Activated T-helper 17 cell treated with anti-CD3 and anti-CD28 coated beads, Interleukin-2, amount 50 U/mL, for 72 hours (primary cell): Measurements from ENCODE around the gene RAP1GAP2. TPM values are rescaled to one million over a fixed set of nuclear protein-coding genes. Genes with fewer than 3 reads are reported as not detected.

Experiments used
- ATAC-seq: fragments of 150-1000 bp; cut with Tn5 transposase; replicated peaks from 2 replicates; pipeline ENCODE4 v1.10.0; 2021; ENCODE audit warnings: mild to moderate bottlenecking, moderate library complexity
- H3K27ac Mint-ChIP-seq: one replicate; pipeline ENCODE4 v1.8.0; 2022; ENCODE audit warnings: mixed read lengths
- H3K27me3 Mint-ChIP-seq: one replicate; pipeline ENCODE4 v1.8.0; 2022; ENCODE audit warnings: mixed read lengths
- H3K36me3 Mint-ChIP-seq: one replicate; pipeline ENCODE4 v1.8.0; 2022; ENCODE audit warnings: low read depth, mild to moderate bottlenecking, mixed read lengths
- H3K4me1 Mint-ChIP-seq: one replicate; pipeline ENCODE4 v1.8.0; 2022; ENCODE audit warnings: mixed read lengths
- H3K4me3 Mint-ChIP-seq: one replicate; pipeline ENCODE4 v1.8.0; 2022; ENCODE audit warnings: mild to moderate bottlenecking, mixed read lengths
- H3K9me3 Mint-ChIP-seq: one replicate; pipeline ENCODE4 v1.8.0; 2022; ENCODE audit warnings: mixed read lengths
- total RNA-seq, 2 donors: library from RNA; stranded (reverse); gene quantifications; one replicate each; pipeline ENCODE4 v1.2.3, GENCODE V29; 2022

RAP1GAP2 gene
- total RNA-seq, 2 donors from 2014 or later = 0.77 to 1.6 TPM

DNA sequence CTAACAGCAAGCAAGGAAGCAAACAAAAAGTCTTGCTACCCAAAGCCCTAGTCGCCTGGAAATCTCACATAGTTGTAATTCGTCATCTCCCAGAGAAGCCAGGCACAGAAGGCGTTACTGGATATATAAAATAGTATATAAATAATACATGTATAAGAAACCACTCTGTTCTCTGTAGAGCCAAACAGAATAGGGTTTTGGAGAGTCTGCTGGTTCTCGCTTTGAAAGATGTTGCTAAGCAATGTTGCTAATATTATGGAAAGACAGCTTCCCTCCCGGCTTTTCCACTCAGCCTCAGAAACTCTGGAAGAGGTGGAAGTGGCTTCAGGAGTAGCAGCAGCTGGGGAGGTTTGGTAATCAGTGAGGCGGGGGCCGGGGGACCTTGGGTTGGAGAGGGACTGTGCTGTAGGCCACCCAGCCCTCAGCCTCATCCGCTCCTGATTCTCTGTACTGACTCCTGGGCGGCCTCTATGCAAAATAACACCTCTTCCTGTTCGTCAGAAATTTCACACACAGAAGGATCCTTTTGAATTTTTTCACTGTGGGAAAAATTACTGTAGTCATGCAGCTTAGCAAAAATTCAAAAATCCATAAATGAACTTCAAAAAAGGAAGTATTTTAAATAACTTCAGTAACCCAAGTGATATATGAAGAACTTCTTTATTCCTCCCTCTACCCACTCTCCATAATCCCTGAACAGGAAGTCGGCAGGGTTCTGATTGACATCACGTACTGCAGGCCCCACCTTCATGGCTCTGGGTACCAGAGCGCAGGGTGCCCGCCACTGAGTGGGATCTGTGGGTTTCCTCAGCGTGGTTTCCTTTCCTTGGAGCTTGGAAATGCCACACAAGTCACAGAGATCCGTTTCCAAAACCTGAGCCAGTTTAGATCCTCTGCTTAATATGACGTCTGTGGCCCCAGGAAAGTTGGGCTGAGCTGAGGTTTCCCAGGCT, 51.4 kb downstream of the RAP1GAP2 start:
- no peaks in the 10 kb centered on the region for H3K9me3 Mint-ChIP-seq

DNA sequence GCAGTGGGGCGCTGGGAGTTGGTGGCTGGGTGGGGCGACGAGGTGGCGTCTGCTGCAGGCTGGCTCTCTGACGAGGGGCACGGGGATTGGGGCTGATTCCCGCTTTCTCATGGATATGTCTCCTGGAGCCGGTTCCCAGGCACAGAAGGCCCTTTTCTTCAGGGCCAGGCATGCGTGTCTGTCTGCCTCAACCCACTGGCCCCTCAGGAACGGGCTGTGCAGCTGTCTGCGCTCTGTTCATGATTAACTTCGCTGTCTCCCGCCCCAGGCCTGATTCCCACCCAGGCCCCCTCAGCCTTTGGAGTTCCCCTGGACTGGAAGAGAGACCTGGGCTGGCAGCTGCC, 53.1 kb downstream of the RAP1GAP2 start:
- no peaks in the 10 kb centered on the region for H3K9me3 Mint-ChIP-seq
- no peak overlapping the region for H3K4me3 Mint-ChIP-seq
- ATAC-seq = no peak
- peaks cover 9% of the 10 kb centered on the region for H3K36me3 Mint-ChIP-seq
- H3K4me1 Mint-ChIP-seq = peaks cover 12% of the 10 kb centered on the region
- no peaks in the 10 kb centered on the region for H3K27me3 Mint-ChIP-seq
- H3K27ac Mint-ChIP-seq = no peak overlapping the region

More for the DNA sequence above, 51.4 kb downstream of the RAP1GAP2 start:
- Mint-ChIP-seq H3K27me3 (no peaks in the 10 kb centered on the region), H3K27ac (peak overlapping the region; percentile 38), H3K36me3 (peaks cover 12% of the 10 kb centered on the region), H3K4me1 (peaks cover 12% of the 10 kb centered on the region), H3K4me3 (peak overlapping the region; percentile 48)
- ATAC-seq = peak; percentile 42

DNA sequence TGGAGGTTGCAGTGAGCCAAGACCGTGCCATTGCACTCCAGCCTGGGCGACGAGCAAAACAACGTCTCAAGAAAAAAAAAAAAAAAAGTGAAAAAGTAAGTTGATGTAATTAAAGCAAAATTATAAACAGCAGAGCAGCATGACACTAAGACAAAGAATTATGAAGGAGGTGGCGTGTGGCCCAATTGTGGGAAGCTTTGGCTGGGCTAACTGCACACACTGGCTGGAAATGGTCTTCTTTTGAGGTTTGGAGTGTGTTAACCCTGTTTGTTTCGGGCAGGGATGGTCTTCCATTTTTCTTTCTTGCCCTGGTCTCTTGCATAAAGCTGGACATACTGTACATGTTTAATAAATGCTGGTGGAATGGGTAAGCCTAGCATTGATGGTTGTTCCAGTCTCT, 54.8 kb downstream of the RAP1GAP2 start:
- H3K4me3 Mint-ChIP-seq = no peak overlapping the region
- H3K9me3 Mint-ChIP-seq = no peaks in the 10 kb centered on the region
- no peak overlapping the region for H3K27ac Mint-ChIP-seq
- H3K36me3 Mint-ChIP-seq = peaks cover 6% of the 10 kb centered on the region
- ATAC-seq = no peak
- peaks cover 21% of the 10 kb centered on the region for H3K4me1 Mint-ChIP-seq
- H3K27me3 Mint-ChIP-seq = peaks cover 3% of the 10 kb centered on the region

DNA sequence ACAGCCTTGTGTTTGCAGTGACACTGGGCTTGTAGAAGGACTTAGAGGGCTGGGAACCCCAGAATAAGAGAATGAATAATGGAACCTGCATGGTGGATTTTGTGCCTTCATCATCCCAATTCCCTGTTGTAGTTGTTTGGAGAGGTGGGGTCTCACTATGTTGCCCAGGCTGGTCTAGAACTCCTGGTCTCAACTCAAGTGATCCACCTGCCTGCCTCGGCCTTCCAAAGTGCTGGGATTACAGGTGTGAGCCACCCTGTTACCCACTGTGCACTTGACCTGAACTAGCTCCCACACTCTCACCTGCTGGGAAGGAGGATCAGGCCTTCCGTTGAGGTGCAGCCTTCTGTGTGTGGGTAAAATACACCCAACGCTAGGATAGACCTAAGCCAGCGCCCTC, 55.4 kb downstream of the RAP1GAP2 start:
- Mint-ChIP-seq H3K9me3 (no peaks in the 10 kb centered on the region), H3K27me3 (peaks cover 3% of the 10 kb centered on the region), H3K4me3 (no peak overlapping the region), H3K27ac (no peak overlapping the region), H3K36me3 (peaks cover 6% of the 10 kb centered on the region), H3K4me1 (peaks cover 21% of the 10 kb centered on the region)
- ATAC-seq = no peak

DNA sequence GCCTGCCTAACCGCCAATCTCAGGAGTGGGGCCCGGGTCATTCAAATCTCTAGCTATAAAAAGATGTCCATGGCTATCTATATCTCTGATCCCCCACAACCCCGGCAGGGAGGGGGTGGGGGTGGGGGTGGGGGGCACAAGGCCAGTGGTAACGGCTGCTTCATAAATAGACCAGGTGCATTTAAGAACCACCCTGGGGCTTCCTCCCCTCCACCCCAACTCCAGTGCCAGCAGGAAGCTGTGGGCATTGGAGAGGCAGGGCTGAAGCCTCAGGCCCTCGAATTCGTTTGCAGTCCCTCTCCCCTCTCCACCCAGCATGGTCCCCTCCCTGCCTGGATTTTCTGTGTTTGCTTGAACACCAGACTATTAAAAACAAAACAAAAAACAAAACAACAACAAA, 56.0 kb downstream of the RAP1GAP2 start:
- H3K36me3 Mint-ChIP-seq = peaks cover 6% of the 10 kb centered on the region
- ATAC-seq = no peak
- peaks cover 3% of the 10 kb centered on the region for H3K27me3 Mint-ChIP-seq
- no peak overlapping the region for H3K27ac Mint-ChIP-seq
- H3K4me3 Mint-ChIP-seq = peak overlapping the region; percentile 33
- H3K4me1 Mint-ChIP-seq = peaks cover 21% of the 10 kb centered on the region
- no peaks in the 10 kb centered on the region for H3K9me3 Mint-ChIP-seq

DNA sequence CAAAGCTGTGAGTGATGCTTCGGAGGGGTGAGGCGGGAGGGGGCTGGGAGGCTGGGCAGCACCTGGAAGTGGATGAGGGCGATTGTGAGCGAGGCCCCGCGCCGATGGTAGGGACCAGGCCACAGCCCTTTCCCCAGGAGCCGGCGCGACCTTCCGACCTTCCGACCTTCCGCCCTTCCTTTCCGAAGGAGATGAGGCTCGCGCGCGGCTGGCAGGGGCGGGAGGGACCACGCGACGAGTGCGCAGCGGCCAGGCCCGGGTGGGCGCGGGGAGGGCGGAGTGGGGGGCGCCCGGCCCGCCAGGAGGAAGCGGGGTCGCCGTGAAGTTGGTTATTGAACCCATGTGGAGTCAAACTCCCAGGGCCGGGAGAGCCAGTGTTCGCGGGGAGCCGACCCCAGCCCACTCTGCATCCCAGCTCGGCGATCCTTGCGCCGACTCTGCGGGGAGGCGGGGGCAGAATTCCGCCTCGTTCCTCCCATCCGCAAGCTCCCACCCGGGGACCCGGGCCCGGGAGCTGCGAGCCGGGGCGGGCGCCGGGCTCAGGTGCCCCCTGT, 56.6 kb downstream of the RAP1GAP2 start:
- H3K4me3 Mint-ChIP-seq = peak overlapping the region; percentile 33
- H3K27ac Mint-ChIP-seq = no peak overlapping the region
- H3K9me3 Mint-ChIP-seq = no peaks in the 10 kb centered on the region
- peaks cover 3% of the 10 kb centered on the region for H3K27me3 Mint-ChIP-seq
- peaks cover 6% of the 10 kb centered on the region for H3K36me3 Mint-ChIP-seq
- peaks cover 19% of the 10 kb centered on the region for H3K4me1 Mint-ChIP-seq
- no peak for ATAC-seq

DNA sequence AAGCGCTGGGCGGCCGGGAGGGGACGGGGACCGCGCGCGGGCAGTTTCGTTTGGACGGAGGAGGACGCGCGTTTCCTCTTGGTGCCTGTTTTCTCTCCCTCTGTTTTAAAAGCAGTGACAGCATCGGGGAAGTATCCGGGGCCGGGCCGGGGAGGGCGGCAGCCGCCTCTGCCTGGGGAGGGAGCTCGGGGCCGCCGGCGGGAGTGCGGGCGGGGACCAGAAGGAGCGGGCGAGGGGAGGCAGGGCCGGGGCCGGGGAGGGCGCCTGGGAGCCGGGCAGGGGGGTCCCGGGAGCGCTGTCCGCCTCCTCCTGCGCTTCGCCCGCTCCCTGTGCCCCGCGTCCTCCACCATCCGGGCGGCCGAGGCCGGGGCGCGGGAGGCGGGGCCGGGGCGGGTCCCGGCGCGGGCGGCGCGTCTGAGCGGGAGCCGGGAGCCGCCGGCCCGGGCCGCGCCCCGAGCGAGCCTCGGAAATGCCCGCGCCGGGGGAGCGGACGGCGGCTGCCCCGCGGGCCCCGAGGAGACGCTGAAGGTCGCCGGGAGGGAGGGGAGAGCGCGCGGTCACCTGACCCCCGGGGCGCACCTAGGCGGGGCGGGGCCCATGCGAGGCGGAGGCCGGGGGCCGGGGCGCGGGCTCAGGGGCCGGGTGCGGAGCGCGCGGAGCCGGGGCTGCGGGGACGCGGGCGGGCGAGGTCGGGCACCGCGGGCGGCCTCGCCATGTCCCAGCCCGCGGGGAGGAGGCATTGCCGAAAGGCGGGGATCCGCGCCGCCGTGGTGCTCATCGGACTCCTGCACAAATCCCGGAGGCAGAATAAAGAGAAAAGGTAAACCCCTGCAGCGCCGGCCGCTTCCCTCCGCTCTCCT, 57.3 kb downstream of the RAP1GAP2 start:
- Mint-ChIP-seq H3K27ac (no peak overlapping the region), H3K27me3 (peaks cover 3% of the 10 kb centered on the region), H3K9me3 (no peaks in the 10 kb centered on the region), H3K36me3 (peaks cover 5% of the 10 kb centered on the region), H3K4me3 (peak overlapping the region; percentile 79), H3K4me1 (peaks cover 14% of the 10 kb centered on the region)
- peak; percentile 59 for ATAC-seq

DNA sequence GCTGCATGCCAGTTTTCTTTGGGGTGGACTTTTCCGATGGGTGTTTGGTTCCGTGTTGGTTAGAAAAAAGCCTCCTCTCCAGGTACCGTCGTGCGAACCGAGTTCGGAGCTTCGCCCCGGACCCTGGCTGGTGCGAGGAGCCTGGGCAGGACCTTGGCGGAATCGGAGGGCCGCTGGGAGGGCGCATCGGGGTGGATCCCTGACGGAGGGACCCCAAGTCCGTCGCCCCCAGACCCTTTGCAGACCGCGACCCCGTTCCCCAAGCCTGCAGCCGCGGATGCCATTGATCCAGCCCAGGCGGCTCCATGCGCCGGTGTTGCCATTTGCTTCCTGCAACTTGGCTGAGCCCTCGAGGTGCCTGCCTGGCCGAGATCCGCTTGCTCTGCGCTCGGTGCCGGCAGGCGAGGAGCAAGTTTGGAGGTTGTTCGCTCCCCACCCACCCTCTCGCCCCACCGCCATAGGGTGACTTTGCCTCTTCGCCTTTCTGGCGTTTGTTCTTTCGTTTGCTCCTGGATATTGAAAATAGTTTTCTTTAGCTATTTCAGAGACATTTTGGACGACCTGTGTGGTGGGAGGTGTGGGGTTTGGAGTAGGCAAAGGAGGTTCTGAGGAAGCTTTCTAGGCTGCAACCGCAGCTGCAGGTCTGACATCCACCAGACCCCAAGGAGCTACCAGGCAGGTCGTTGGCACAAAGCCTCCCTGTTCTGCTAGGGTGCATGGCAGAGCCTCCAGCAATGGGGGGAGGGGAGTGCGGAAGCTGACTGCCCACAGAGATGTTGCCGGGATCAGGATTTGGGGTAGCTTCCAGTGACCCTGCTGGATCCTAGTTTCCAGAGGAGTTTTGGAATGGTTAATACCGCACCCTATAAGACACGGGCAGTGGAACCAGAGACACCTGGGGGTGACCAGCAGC, 58.2 kb downstream of the RAP1GAP2 start:
- peak; percentile 44 for ATAC-seq
- Mint-ChIP-seq H3K27ac (no peak overlapping the region), H3K27me3 (peaks cover 3% of the 10 kb centered on the region), H3K4me1 (peaks cover 9% of the 10 kb centered on the region), H3K9me3 (no peaks in the 10 kb centered on the region), H3K36me3 (no peaks in the 10 kb centered on the region), H3K4me3 (peak overlapping the region; percentile 79)

DNA sequence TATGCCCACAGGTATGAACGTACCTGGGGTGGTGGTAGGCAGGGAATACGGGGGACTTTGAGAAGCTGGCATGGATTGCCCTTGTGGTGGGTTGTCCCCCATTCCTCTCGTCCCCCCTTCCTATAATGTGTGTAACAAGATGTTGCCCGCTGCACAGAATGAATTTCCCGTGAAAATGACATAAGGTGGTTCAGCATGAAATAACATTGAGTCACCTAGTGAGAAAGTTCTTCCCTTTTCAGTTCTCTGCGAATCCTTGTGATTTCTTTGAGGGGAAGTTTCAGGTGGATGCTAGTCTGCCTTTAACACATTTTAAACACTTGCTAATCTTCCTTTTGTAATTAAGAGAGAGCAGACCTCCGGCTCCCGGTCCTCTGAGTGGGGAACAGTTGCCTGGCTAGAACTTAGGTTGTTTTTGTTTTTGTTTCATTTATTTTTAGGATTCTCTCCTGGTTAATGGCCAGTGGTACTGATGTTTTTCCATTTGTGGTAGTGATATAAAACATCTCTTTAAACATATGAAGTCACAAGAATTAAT, 58.9 kb downstream of the RAP1GAP2 start:
- no peaks in the 10 kb centered on the region for H3K9me3 Mint-ChIP-seq
- H3K27ac Mint-ChIP-seq = no peak overlapping the region
- H3K36me3 Mint-ChIP-seq = no peaks in the 10 kb centered on the region
- peak overlapping the region; percentile 79 for H3K4me3 Mint-ChIP-seq
- no peak for ATAC-seq
- peaks cover 3% of the 10 kb centered on the region for H3K27me3 Mint-ChIP-seq
- H3K4me1 Mint-ChIP-seq = peaks cover 9% of the 10 kb centered on the region

DNA sequence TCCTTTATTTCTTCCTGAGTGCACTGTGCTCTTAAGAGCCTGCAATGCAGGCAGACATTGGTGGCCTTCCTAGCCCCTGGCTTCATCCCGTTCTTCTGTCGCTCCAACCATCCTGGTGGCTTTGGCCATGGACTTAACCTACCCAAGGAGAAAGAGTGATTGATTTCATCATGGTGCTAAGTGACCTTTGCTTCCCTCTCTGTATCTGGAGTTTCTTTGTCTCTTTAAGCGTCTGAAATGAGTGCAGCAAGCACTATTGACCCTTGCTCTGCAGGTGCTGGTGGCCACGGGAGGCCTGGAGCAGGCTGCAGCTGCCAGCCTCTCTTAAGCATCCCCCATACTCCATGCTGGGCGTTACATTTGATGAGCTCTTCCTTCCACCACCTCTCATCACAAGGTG, 60.5 kb downstream of the RAP1GAP2 start:
- no peaks in the 10 kb centered on the region for H3K9me3 Mint-ChIP-seq
- H3K27ac Mint-ChIP-seq = no peak overlapping the region
- H3K36me3 Mint-ChIP-seq = no peaks in the 10 kb centered on the region
- H3K4me1 Mint-ChIP-seq = peaks cover 14% of the 10 kb centered on the region
- peaks cover 3% of the 10 kb centered on the region for H3K27me3 Mint-ChIP-seq
- no peak overlapping the region for H3K4me3 Mint-ChIP-seq
- ATAC-seq = no peak

DNA sequence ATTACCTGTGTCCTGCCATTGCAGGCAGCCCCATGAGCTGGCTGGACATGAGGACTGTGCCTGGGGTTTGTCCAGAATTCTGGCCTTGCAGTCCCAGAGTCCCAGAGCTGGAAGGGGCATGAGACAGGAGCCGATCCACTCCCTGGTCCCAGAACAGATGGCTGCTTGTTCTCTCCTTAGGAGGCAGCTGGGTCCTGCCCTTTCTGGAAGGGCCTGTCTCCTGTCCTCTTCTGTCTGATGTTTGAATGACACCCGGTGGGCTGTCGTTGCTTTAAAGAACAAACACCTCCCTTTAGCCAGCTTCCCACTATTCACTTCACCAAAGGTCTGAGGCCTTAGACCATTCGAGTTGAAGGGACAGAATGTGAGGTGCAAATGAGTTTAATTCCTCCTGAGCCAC, 63.8 kb downstream of the RAP1GAP2 start:
- Mint-ChIP-seq H3K4me3 (no peak overlapping the region), H3K9me3 (no peaks in the 10 kb centered on the region), H3K4me1 (peaks cover 7% of the 10 kb centered on the region), H3K27me3 (no peaks in the 10 kb centered on the region), H3K36me3 (no peaks in the 10 kb centered on the region), H3K27ac (no peak overlapping the region)
- no peak for ATAC-seq

DNA sequence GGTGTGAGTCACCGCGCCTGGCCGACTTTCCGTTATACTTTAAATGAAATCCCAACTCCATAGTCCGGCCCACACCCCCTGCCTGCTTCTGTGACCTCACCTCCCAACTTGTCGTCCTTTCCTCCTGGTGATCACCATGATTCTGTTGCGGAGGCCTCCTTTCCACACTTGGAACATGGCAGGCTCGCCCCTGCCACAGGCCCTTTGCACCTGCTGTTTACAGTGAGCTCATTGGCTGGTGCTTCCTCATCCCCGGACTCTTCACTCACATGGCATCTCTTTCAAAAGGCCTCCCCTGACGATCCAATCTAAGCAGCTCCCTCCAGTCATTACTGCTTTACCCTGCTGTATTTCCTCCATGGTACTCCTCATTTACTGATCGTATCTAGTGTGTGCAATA, 64.6 kb downstream of the RAP1GAP2 start:
- Mint-ChIP-seq H3K9me3 (no peaks in the 10 kb centered on the region), H3K27ac (no peak overlapping the region), H3K4me1 (peaks cover 5% of the 10 kb centered on the region), H3K27me3 (no peaks in the 10 kb centered on the region), H3K4me3 (no peak overlapping the region), H3K36me3 (no peaks in the 10 kb centered on the region)
- no peak for ATAC-seq

DNA sequence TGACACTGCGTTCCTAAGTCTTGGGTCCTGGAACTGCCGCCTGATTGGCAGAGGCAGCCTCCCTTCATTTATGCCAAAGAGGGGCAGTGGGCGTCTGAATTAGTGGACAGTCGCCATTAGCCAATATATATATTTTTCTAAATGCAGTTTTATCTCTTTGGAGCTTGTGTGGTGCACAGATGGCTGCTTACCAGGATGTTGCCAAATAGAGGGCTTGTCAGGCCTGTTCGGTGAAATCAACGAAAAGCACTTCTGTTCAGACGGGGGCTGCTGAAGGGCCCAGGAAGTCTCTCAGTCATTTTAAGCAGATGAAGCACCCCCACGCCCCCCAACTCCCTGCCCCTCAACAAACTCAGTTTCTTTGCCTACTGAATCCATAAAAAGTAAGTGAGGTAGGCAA, 66.0 kb downstream of the RAP1GAP2 start:
- Mint-ChIP-seq H3K4me1 (peaks cover 5% of the 10 kb centered on the region), H3K9me3 (no peaks in the 10 kb centered on the region), H3K27me3 (no peaks in the 10 kb centered on the region), H3K4me3 (no peak overlapping the region), H3K27ac (no peak overlapping the region), H3K36me3 (no peaks in the 10 kb centered on the region)
- ATAC-seq = no peak
